HepG2 (cell line): ENCODE measurements around the gene NAT9. TPM values are rescaled to one million over a fixed set of nuclear protein-coding genes. Genes with fewer than 3 reads are reported as not detected.

ENCODE experiments used
- ATF7-NPFF ChIP-seq: sonication (generic); formaldehyde crosslinking; IDR thresholded peaks from 2 replicates; pipeline ENCODE4 v1.8.1; 2023; ENCODE audit warnings: mild to moderate bottlenecking, low read depth, missing genetic modification reagents, moderate library complexity
- BRF2 ChIP-seq: sonication (generic); formaldehyde crosslinking; IDR thresholded peaks from 2 replicates; pipeline ENCODE4 v1.8.1; 2022; ENCODE audit warnings: mild to moderate bottlenecking, missing genetic modification reagents
- CREBL2 ChIP-seq: sonication (generic); formaldehyde crosslinking; IDR thresholded peaks from 2 replicates; pipeline ENCODE4 v1.8.1; 2023; ENCODE audit warnings: missing genetic modification reagents, mild to moderate bottlenecking, borderline replicate concordance
- FOXJ3 ChIP-seq: sonication (generic); formaldehyde crosslinking; IDR thresholded peaks from 2 replicates; pipeline ENCODE4 v1.4.0; 2020; ENCODE audit warnings: missing genetic modification reagents, mild to moderate bottlenecking, borderline replicate concordance
- HNF1A ChIP-seq, 2 experiments: sonication (generic) in 1 of 2; formaldehyde crosslinking in 1 of 2; IDR thresholded peaks; 2 replicates each; pipeline versions ENCODE4 v1.4.0 to v1.6.1; 2016 to 2020; ENCODE audit warnings: borderline replicate concordance in 1 of 2, low read depth in 1 of 2, mild to moderate bottlenecking in 1 of 2, missing genetic modification reagents in 1 of 2
- KDM6A ChIP-seq: IDR thresholded peaks from 2 replicates; pipeline ENCODE4 v1.6.1; 2016; ENCODE audit warnings: low read depth
- KLF12 ChIP-seq: sonication (generic); formaldehyde crosslinking; IDR thresholded peaks from 2 replicates; pipeline ENCODE4 v1.4.0; 2020; ENCODE audit warnings: missing genetic modification reagents, borderline replicate concordance
- MLXIP ChIP-seq: sonication (generic); formaldehyde crosslinking; IDR thresholded peaks from 2 replicates; pipeline ENCODE4 v1.9.0; 2021; ENCODE audit warnings: missing genetic modification reagents, borderline replicate concordance
- MYC ChIP-seq: sonication (generic); formaldehyde crosslinking; IDR thresholded peaks from 2 replicates; pipeline ENCODE4 v1.9.0; 2021; ENCODE audit warnings: missing genetic modification reagents, borderline replicate concordance
- ZNF251 ChIP-seq: sonication (generic); formaldehyde crosslinking; IDR thresholded peaks from 2 replicates; pipeline ENCODE4 v1.9.0; 2021; ENCODE audit warnings: mild to moderate bottlenecking, missing genetic modification reagents
- ZNF501 ChIP-seq: sonication (generic); formaldehyde crosslinking; IDR thresholded peaks from 2 replicates; pipeline ENCODE4 v1.5.1; 2020; ENCODE audit warnings: mild to moderate bottlenecking, moderate library complexity, missing genetic modification reagents
- ZNF678 ChIP-seq: sonication (generic); formaldehyde crosslinking; IDR thresholded peaks from 2 replicates; pipeline ENCODE4 v1.4.0; 2020; ENCODE audit warnings: mild to moderate bottlenecking, missing genetic modification reagents
- polyA plus RNA-seq, 8 experiments: library from polyadenylated mRNA; depleted of rRNA in 3 of 8; stranded (reverse) in 7 of 8; unstranded in 1 of 8; fragments of >200 nt; fragmentation: Illumina TruSeq in 4 of 8; extraction: Trizol in 4 of 8; gene quantifications; 2 replicates each; pipeline versions ENCODE4 v1.2.1 to v1.2.3, GENCODE V29; 2011 to 2016; ENCODE audit warnings: low read depth in 4 of 8, missing spikeins in 1 of 8, mixed read lengths in 1 of 8; ENCODE audit not compliant: insufficient read depth in 1 of 8
- total RNA-seq, 5 experiments: library from RNA; depleted of rRNA; stranded (reverse); fragments of >200 nt; fragmentation: Illumina TruSeq; extraction: Trizol; gene quantifications; 2 replicates each; pipeline ENCODE4 v1.2.3, GENCODE V29; 2016; ENCODE audit warnings: low read depth in 1 of 5
- TF ChIP-seq, protein P1 (sequence below): sonication (generic); formaldehyde crosslinking; IDR thresholded peaks from 2 replicates; pipeline ENCODE4 v1.5.0; 2020; ENCODE audit warnings: mild to moderate bottlenecking, missing genetic modification reagents
- TF ChIP-seq, protein P2 (sequence below): sonication (generic); formaldehyde crosslinking; IDR thresholded peaks from 2 replicates; pipeline ENCODE4 v1.4.0; 2020; ENCODE audit warnings: mild to moderate bottlenecking, missing genetic modification reagents, borderline replicate concordance

Gene NAT9
- total and polyA plus RNA-seq, 2 of the 13 experiments (the other 11 are each of a cell fraction or from before 2014, with no cell fraction given), result 39.7 to 44.2 TPM

DNA sequence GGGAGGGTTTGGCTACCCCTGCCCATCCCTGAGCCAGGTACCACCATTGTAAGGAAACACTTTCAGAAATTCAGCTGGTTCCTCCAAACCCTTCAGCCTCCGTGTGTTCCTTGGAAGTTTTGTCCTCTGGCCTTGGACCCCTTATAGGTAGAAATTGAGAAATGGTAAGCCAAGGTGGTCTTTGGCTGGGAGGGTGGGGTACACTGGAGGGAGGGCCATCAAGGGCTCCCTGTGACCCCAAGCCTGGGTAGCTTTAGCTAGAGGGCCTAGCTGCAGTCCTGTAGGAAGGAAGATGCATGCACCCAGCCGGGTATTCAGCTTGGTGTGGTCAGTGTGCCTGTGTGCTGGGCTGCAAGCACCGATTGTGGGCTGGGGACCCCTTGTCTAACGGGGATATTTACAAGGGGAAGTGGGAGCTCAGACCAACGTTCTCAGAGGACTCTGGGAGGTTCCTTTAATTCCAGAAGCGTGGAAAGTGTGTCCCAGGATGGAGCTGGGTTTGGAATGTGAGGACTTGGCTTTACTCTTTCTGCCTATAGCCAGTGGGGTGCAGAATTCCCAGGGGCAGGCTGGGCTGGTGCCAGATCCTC is 6.8 kb downstream of the NAT9 start (continued):
- no peak for TF ChIP-seq MLXIP (CRISPR knock-in tag)
- peak; percentile 59; the same call in 1 of the 2 replicates for TF ChIP-seq BRF2 (CRISPR knock-in tag)
- TF ChIP-seq ATF7-NPFF (CRISPR knock-in tag), result no peak
- TF ChIP-seq KDM6A (CRISPR knock-in tag), result no peak
- TF ChIP-seq ZNF678 (CRISPR knock-in tag), result 0 out of 2 replicates have a peak, but pooled peaks have one; percentile 41
- no peak for TF ChIP-seq CREBL2
- peak; percentile 53; the same call in 1 of the 2 replicates for TF ChIP-seq ZNF251 (CRISPR knock-in tag)
- 0 out of 2 replicates have a peak, but pooled peaks have one; percentile 32 for TF ChIP-seq FOXJ3 (CRISPR knock-in tag)
- no peak for TF ChIP-seq HNF1A (IDR thresholded peaks at IDR 0.05; ENCODE audit: low read depth)
- TF ChIP-seq HNF1A (CRISPR knock-in tag; IDR thresholded peaks at IDR 0.05; ENCODE audit: borderline replicate concordance), result no peak
- no peak for TF ChIP-seq ZNF501
- 0 out of 2 replicates have a peak, but pooled peaks have one; percentile 16 for TF ChIP-seq MYC (CRISPR knock-in tag)
- TF ChIP-seq KLF12 (CRISPR knock-in tag), result 0 out of 2 replicates have a peak, but pooled peaks have one; percentile 45
- TF ChIP-seq, protein P1, sequence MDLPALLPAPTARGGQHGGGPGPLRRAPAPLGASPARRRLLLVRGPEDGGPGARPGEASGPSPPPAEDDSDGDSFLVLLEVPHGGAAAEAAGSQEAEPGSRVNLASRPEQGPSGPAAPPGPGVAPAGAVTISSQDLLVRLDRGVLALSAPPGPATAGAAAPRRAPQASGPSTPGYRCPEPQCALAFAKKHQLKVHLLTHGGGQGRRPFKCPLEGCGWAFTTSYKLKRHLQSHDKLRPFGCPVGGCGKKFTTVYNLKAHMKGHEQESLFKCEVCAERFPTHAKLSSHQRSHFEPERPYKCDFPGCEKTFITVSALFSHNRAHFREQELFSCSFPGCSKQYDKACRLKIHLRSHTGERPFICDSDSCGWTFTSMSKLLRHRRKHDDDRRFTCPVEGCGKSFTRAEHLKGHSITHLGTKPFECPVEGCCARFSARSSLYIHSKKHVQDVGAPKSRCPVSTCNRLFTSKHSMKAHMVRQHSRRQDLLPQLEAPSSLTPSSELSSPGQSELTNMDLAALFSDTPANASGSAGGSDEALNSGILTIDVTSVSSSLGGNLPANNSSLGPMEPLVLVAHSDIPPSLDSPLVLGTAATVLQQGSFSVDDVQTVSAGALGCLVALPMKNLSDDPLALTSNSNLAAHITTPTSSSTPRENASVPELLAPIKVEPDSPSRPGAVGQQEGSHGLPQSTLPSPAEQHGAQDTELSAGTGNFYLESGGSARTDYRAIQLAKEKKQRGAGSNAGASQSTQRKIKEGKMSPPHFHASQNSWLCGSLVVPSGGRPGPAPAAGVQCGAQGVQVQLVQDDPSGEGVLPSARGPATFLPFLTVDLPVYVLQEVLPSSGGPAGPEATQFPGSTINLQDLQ, result no peak
- TF ChIP-seq, protein P2, sequence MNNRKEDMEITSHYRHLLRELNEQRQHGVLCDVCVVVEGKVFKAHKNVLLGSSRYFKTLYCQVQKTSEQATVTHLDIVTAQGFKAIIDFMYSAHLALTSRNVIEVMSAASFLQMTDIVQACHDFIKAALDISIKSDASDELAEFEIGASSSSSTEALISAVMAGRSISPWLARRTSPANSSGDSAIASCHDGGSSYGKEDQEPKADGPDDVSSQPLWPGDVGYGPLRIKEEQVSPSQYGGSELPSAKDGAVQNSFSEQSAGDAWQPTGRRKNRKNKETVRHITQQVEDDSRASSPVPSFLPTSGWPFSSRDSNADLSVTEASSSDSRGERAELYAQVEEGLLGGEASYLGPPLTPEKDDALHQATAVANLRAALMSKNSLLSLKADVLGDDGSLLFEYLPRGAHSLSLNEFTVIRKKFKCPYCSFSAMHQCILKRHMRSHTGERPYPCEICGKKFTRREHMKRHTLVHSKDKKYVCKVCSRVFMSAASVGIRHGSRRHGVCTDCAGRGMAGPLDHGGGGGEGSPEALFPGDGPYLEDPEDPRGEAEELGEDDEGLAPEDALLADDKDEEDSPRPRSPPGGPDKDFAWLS (CRISPR knock-in tag), result no peak
